Omental fat pad (tissue), 4 donors: ENCODE data around the gene PLA2G2E. TPM values are rescaled to one million over a fixed set of nuclear protein-coding genes. Genes with fewer than 3 reads are reported as not detected.

Experiments
- ATAC-seq: fragments of 150-250 bp; one replicate; pipeline ENCODE4 v1.9.1; 2016; ENCODE audit warnings: mild to moderate bottlenecking, moderate library complexity; ENCODE audit not compliant: low FRiP score
- DNase-seq: peaks from one replicate; pipeline ENCODE4 v3.0.0-alpha.2; 2019; ENCODE audit warnings: low spot score
- CTCF ChIP-seq, 3 donors: fragments of 450-650 bp; IDR thresholded peaks; one replicate each; pipeline ENCODE4 v1.5.1; 2016 to 2017; ENCODE audit warnings: antibody characterized with exemption in 3 of 3, mild to moderate bottlenecking in 3 of 3, moderate library complexity in 2 of 3
- total RNA-seq, 4 donors: library from RNA; depleted of rRNA; stranded (reverse); fragments of >200 nt; gene quantifications; one replicate each; pipeline ENCODE4 v1.1.0, GENCODE V29; 2016

The PLA2G2E gene
- total RNA-seq, 4 donors from 2014 or later, result not detected

- no peak for TF ChIP-seq CTCF (IDR thresholded peaks at IDR 0.05)
- no peak for DNase-seq
These were observed 44.8 kb downstream of the PLA2G2E start for GRCh38 chr1:19878637-19878985.

GRCh38 chr1:19877821-19878636, 45.4 kb downstream of the PLA2G2E start:
- TF ChIP-seq CTCF (IDR thresholded peaks at IDR 0.05), result no peak
- DNase-seq (no peak), ATAC-seq (no peak)

More at GRCh38 chr1:19878637-19878985, 44.8 kb downstream of the PLA2G2E start:
- ATAC-seq, result no peak

GRCh38 chr1:19877181-19877750, 46.2 kb downstream of the PLA2G2E start:
- DNase-seq, result no peak
- no peak for TF ChIP-seq CTCF (IDR thresholded peaks at IDR 0.05)

GRCh38 chr1:19872190-19872589, 51.2 kb downstream of the PLA2G2E start:
- DNase-seq (no peak), ATAC-seq (no peak)
- TF ChIP-seq CTCF (IDR thresholded peaks at IDR 0.05), result no peak

More at GRCh38 chr1:19877181-19877750, 46.2 kb downstream of the PLA2G2E start:
- no peak for ATAC-seq

Other genes starting within 250 kb of the PLA2G2E start
- gene TMCO4, start 123.7 kb downstream of the PLA2G2E start, total RNA-seq, result 10 to 100 TPM; 19.0 to 26.6 (median 20.7) TPM
- gene RNF186, start 108.3 kb downstream of the PLA2G2E start, total RNA-seq, result not detected
- 1 to 10 TPM; 4.4 to 7.6 (median 5.3) TPM for gene OTUD3, start 41.2 kb downstream of the PLA2G2E start, total RNA-seq
- gene PLA2G2A, start 56.0 kb upstream of the PLA2G2E start, total RNA-seq, result 100 to 1,000 TPM; 196 to 718 (median 477) TPM
- gene PLA2G5, start 146.6 kb upstream of the PLA2G2E start, total RNA-seq, result 10 to 100 TPM in 1 of 4 donors, 1 to 10 TPM in 2, under 1 TPM in 1; 0.60 to 14.5 (median 3.0) TPM
- not detected for gene PLA2G2D, start 195.9 kb upstream of the PLA2G2E start, total RNA-seq
- gene PLA2G2F, start 215.7 kb upstream of the PLA2G2E start, total RNA-seq, result not detected